BJ (cell line): Measurements from ENCODE around the gene CLCNKB. TPM values are rescaled to one million over a fixed set of nuclear protein-coding genes. Genes with fewer than 3 reads are reported as not detected.
A peak's percentile ranks its signal among the peaks of the same experiment; 100 is the strongest.
"Not testable (repeated sequence)": the region's sequence is repeated elsewhere in the genome, so short reads cannot be mapped to it uniquely, and the experiment has no call there.

Experiments
- CTCF ChIA-PET: fragments of 350-600 bp; formaldehyde crosslinking; extraction: SDS; loops from one replicate; lab custom pipeline; 2021; ENCODE audit warnings: antibody characterized with exemption, inconsistent platforms; lab: Yijun Ruan, JAX
- POLR2A ChIA-PET: fragments of 300-600 bp; sonication (Branson Sonifier 250); formaldehyde crosslinking; extraction: SDS; loops from one replicate; lab custom pipeline; 2021; ENCODE audit warnings: antibody characterized with exemption; lab: Charles Lee
- DNase-seq: peaks from one replicate; pipeline ENCODE4 v3.0.0-alpha.2; 2011; ENCODE audit warnings: low read depth
- H3K27me3 ChIP-seq: 2 replicates; pipeline ENCODE4 v1.6.0; 2011; ENCODE audit warnings: low read length; ENCODE audit not compliant: control insufficient read depth, insufficient read depth
- H3K36me3 ChIP-seq: 2 replicates; pipeline ENCODE4 v1.5.1; 2011; ENCODE audit warnings: low read length; ENCODE audit not compliant: control insufficient read depth, insufficient read depth
- H3K4me3 ChIP-seq: 2 replicates; pipeline ENCODE4 v1.5.1; 2011; ENCODE audit warnings: low read depth, mild to moderate bottlenecking, control low read depth, low read length
- CTCF ChIP-seq: IDR thresholded peaks from 2 replicates; pipeline ENCODE4 v1.5.1; 2011; ENCODE audit warnings: low read depth, mild to moderate bottlenecking, control low read depth, inconsistent platforms, low read length, moderate library complexity; ENCODE audit not compliant: insufficient read depth
- polyA plus RNA-seq: library from polyadenylated mRNA; depleted of rRNA; stranded (reverse); fragments of >200 nt; gene quantifications from 2 replicates; pipeline ENCODE4 v1.2.3, GENCODE V29; 2011

CLCNKB gene
- polyA plus RNA-seq, 1 experiment, result 0.83 TPM

- Histone ChIP-seq H3K4me3 (no peak overlapping the region), H3K27me3 (no peaks in the 10 kb centered on the region), H3K36me3 (no peaks in the 10 kb centered on the region)
- DNase-seq, result no peak
- ChIA-PET CTCF (interaction anchor here (0.8 to 4.5 kb wide), 15 partner anchors 9 to 264 kb away, joined by 3 to 53 read pairs (median 6); partner anchors contain the start of genes CLCNKB, FAM131C and SRARP), POLR2A (interaction anchor here (0.6 kb wide), 1 partner anchor 14 kb away, joined by 3 read pairs; no protein-coding TSS in a partner anchor)
- no peak for TF ChIP-seq CTCF
These were observed 11.3 kb downstream of the CLCNKB start for GRCh38 chr1:16054598-16055540.

GRCh38 chr1:16055613-16056520 lies 12.3 kb downstream of the CLCNKB start:
- peak; percentile 96 for TF ChIP-seq CTCF
- no peak overlapping the region for H3K4me3 ChIP-seq
- POLR2A ChIA-PET, result no interaction called here

GRCh38 chr1:16056521-16056912 lies 12.9 kb downstream of the CLCNKB start:
- CTCF ChIA-PET, result interaction anchor here (0.6 to 4.5 kb wide), 12 partner anchors 8 to 241 kb away, joined by 3 to 53 read pairs (median 8); partner anchors contain the start of genes CLCNKB and FAM131C
- POLR2A ChIA-PET, H3K4me3 ChIP-seq, H3K36me3 ChIP-seq, H3K27me3 ChIP-seq, DNase-seq: not testable (repeated sequence)

More at GRCh38 chr1:16055613-16056520, 12.3 kb downstream of the CLCNKB start:
- Histone ChIP-seq H3K27me3 (no peaks in the 10 kb centered on the region), H3K36me3 (no peaks in the 10 kb centered on the region)
- no peak for DNase-seq
- CTCF ChIA-PET, result interaction anchor here (0.6 to 4.5 kb wide), 16 partner anchors 8 to 265 kb away, joined by 3 to 53 read pairs (median 7); partner anchors contain the start of genes CLCNKB, FAM131C and SRARP

GRCh38 chr1:16057314-16057915 lies 13.8 kb downstream of the CLCNKB start:
- DNase-seq, H3K36me3 ChIP-seq, POLR2A ChIA-PET, H3K27me3 ChIP-seq, H3K4me3 ChIP-seq: not testable (repeated sequence)
- CTCF ChIA-PET, result interaction anchor here (0.6 to 4.5 kb wide), 7 partner anchors 10 to 45 kb away, joined by 3 to 53 read pairs (median 8); partner anchors contain the start of genes CLCNKB and FAM131C

- H3K27me3 ChIP-seq, DNase-seq, H3K36me3 ChIP-seq, H3K4me3 ChIP-seq, POLR2A ChIA-PET: not testable (repeated sequence)
- CTCF ChIA-PET, result interaction anchor here (1.1 kb wide), 1 partner anchor 25 kb away, joined by 4 read pairs; no protein-coding TSS in a partner anchor
These were observed 15.0 kb downstream of the CLCNKB start for GRCh38 chr1:16058394-16059120.
